Measurements from ENCODE around the gene RAB3IL1. TPM values are rescaled to one million over a fixed set of nuclear protein-coding genes. Genes with fewer than 3 reads are reported as not detected.

Gene RAB3IL1
- total and polyA plus RNA-seq, 11 donors = 4.7 to 22.0 (median 7.5) TPM

DNA sequence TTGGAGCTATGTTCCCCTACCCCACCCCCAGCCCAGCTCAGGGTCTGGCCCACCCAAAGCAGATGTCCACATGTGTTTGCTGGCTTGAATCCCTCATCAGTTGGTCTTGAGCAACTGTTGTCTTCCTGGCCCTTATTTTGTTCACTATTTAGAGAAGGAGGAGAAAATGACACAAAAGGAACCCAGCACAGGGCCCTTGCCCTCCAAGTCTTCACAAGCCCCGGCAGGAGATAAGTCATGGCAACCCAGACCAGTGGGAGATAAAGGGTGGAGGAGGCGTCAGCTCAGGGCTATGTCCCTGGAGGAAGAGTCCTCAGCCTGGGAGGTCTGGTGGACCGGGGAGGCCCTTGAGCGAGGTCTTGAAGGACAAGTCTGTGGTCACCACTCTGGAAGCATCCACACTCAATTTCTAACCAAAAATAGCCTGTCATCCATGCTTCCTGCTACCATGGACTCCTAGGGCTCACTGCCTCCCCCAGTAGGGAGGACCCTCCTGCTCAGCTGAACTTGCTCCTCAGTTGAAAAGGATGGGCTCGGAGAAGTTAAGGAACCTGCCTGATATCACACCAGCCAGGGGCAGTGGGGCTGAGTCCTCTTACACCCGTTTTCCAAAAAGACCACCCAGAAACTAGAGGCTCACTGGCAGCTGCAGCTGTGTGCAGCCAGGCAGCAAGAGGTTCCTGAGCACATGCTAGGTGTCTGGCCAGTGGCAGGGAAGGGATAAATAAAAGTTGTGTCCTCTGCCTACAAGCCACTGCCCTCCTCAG is 1.8 kb upstream of the RAB3IL1 start:
- H3K27ac ChIP-seq = peak overlapping the region; percentile 1 to 92 (median 77)
- H3K4me3 ChIP-seq = no peak overlapping the region
- H3K27me3 ChIP-seq = peaks cover 0 to 5% (median 0%) of the 10 kb centered on the region in 9 donors
- DNase-seq (peak in 1 of 5 donors; percentile 80), ATAC-seq (peak in 2 of 4 donors; percentile 0 to 29)
- intact Hi-C loops (cut with DNase I) = no loop called here
- peaks cover 3 to 73% (median 42%) of the 10 kb centered on the region in 12 donors for H3K4me1 ChIP-seq
- 46 to 79% (median 75%) methylated on average over 2 to 6 of the region's 6 CpGs for WGBS, 4 donors
- no peaks in the 10 kb centered on the region for H3K36me3 ChIP-seq
- no peaks in the 10 kb centered on the region for H3K9me3 ChIP-seq
- TF ChIP-seq, protein P1, sequence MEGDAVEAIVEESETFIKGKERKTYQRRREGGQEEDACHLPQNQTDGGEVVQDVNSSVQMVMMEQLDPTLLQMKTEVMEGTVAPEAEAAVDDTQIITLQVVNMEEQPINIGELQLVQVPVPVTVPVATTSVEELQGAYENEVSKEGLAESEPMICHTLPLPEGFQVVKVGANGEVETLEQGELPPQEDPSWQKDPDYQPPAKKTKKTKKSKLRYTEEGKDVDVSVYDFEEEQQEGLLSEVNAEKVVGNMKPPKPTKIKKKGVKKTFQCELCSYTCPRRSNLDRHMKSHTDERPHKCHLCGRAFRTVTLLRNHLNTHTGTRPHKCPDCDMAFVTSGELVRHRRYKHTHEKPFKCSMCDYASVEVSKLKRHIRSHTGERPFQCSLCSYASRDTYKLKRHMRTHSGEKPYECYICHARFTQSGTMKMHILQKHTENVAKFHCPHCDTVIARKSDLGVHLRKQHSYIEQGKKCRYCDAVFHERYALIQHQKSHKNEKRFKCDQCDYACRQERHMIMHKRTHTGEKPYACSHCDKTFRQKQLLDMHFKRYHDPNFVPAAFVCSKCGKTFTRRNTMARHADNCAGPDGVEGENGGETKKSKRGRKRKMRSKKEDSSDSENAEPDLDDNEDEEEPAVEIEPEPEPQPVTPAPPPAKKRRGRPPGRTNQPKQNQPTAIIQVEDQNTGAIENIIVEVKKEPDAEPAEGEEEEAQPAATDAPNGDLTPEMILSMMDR (IDR thresholded peaks at IDR 0.05) = no peak

DNA sequence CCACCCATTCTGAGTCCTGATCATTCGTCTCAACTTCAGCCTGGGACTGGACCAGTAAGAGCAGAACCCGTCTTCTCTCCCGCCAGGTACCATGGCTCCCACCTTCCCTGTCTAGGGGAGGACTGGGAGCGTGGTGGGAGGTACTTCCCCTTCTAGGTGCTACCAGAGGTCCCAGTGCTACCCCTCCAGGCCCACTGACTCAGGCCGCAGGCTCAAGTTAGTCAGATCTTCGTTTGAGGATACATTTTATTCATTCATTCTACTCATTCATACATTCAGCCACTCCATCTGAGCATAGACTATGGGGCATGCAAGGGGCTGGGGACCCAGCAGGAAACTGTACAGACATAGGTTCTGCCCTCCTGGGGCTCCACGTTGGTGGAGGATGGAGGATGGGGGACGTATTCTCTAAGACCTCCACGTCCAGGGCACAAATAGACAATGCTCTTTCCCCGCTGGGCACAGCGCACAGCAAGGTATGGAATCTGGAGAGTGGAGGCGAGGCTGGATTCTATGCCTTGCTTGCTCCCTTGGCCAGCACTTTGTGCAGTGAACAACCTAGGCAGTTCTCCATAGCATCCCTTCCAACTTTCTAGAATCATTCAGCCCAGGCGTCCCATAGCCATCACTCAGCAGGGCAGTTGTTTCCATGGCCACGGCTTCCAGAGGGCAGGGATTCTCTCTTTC is 1.0 kb upstream of the RAB3IL1 start:
- H3K9me3 ChIP-seq = no peaks in the 10 kb centered on the region
- ATAC-seq (no peak), DNase-seq (no peak)
- TF ChIP-seq POLR2A (IDR thresholded peaks at IDR 0.05) = no peak
- TF ChIP-seq, protein P1 (IDR thresholded peaks at IDR 0.05) = no peak
- peaks cover 0 to 5% (median 0%) of the 10 kb centered on the region in 9 donors for H3K27me3 ChIP-seq
- peak overlapping the region in 11 of 12 donors; percentile 62 to 92 (median 78) for H3K27ac ChIP-seq
- no peaks in the 10 kb centered on the region for H3K36me3 ChIP-seq
- WGBS, 4 donors = 79 to 88% (median 83%) methylated on average over 11 to 14 of the region's 14 CpGs
- peaks cover 2 to 69% (median 35%) of the 10 kb centered on the region in 12 donors for H3K4me1 ChIP-seq
- peak overlapping the region in 8 of 12 donors; percentile 57 to 85 (median 72) for H3K4me3 ChIP-seq
- intact Hi-C loops (cut with DNase I) = no loop called here

DNA sequence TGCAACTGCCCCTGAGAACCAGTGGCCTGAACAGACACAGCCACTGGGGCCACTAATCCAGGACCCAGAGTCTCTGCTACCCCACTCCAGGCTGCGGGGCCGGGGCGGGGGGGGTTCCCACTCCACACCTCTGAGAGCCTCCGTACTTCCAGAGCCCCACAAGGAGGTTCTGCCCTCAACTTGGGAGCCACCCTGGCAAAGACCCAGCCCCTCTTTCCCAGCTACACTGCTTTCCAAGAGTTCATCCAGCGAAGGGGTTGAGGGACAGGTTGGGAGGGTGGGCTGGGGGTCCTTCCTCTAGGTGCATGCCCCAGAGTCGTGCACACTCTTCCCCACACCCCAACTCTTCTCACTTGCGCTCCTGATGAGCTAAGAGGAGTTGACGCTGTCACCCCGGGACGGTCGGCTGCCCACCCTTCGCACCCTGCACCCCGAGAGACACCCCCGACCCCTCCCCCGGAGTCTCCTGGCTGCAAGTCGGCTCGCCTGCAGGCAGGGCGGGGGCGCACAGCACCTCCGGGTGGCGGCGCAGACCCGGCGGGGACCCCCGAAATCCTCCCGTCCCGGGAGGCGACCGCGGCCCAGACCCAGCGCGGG is 531 bp downstream of the RAB3IL1 start:
- TF ChIP-seq, protein P1 (IDR thresholded peaks at IDR 0.05) = no peak
- no peak for TF ChIP-seq POLR2A (IDR thresholded peaks at IDR 0.05)
- H3K36me3 ChIP-seq = no peaks in the 10 kb centered on the region
- intact Hi-C loops (cut with DNase I) = no loop called here
- peak overlapping the region; percentile 37 to 85 (median 68) for H3K4me3 ChIP-seq
- peak overlapping the region; percentile 26 to 92 (median 78) for H3K27ac ChIP-seq
- DNase-seq (peak in 1 of 5 donors; percentile 30), ATAC-seq (no peak)
- peaks cover 0 to 5% (median 0%) of the 10 kb centered on the region in 9 donors for H3K27me3 ChIP-seq
- H3K9me3 ChIP-seq = no peaks in the 10 kb centered on the region
- peaks cover 0 to 68% (median 27%) of the 10 kb centered on the region in 12 donors for H3K4me1 ChIP-seq
- 6 to 16% (median 7%) methylated on average over 20 to 32 of the region's 32 CpGs for WGBS, 4 donors

Measured in heart left ventricle (tissue), 16 donors.